Neural progenitor cell (in vitro differentiated cells): ENCODE measurements around the gene SLC44A1. TPM values are rescaled to one million over a fixed set of nuclear protein-coding genes. Genes with fewer than 3 reads are reported as not detected.
A peak's percentile ranks its signal among the peaks of the same experiment; 100 is the strongest.

Experiments
- DNase-seq: peaks from one replicate; pipeline ENCODE4 v3.0.0-alpha.2; 2016; ENCODE audit warnings: low spot score
- H2AFZ ChIP-seq: fragments of 200-600 bp; sonication (generic); replicated peaks from 2 replicates; pipeline ENCODE4 v1.6.1; 2016; ENCODE audit warnings: antibody characterized with exemption
- H3F3A ChIP-seq: fragments of 200-600 bp; sonication (generic); 2 replicates; pipeline ENCODE4 v1.6.1; 2016; ENCODE audit warnings: antibody characterized with exemption, low read depth
- H3K27ac ChIP-seq: fragments of 200-600 bp; sonication (generic); 2 replicates; pipeline ENCODE4 v1.5.1; 2016; ENCODE audit warnings: mild to moderate bottlenecking
- H3K27me3 ChIP-seq: fragments of 200-600 bp; sonication (generic); 2 replicates; pipeline ENCODE4 v1.6.1; 2016; ENCODE audit warnings: mild to moderate bottlenecking, moderate library complexity
- H3K36me3 ChIP-seq: fragments of 200-600 bp; sonication (generic); 2 replicates; pipeline ENCODE4 v1.5.1; 2016
- H3K4me1 ChIP-seq: fragments of 200-600 bp; sonication (generic); 2 replicates; pipeline ENCODE4 v1.6.1; 2016; ENCODE audit warnings: mixed run types
- H3K4me2 ChIP-seq: fragments of 200-600 bp; sonication (generic); 2 replicates; pipeline ENCODE4 v1.6.1; 2016
- H3K4me3 ChIP-seq: fragments of 200-600 bp; sonication (generic); 2 replicates; pipeline ENCODE4 v1.5.1; 2016
- H3K79me2 ChIP-seq: fragments of 200-600 bp; sonication (generic); 2 replicates; pipeline ENCODE4 v1.6.1; 2016; ENCODE audit warnings: low read depth
- H3K9ac ChIP-seq: fragments of 200-600 bp; sonication (generic); 2 replicates; pipeline ENCODE4 v1.6.1; 2016
- H3K9me3 ChIP-seq: fragments of 200-600 bp; sonication (generic); 2 replicates; pipeline ENCODE4 v1.5.1; 2016; ENCODE audit warnings: low read depth
- H4K20me1 ChIP-seq: fragments of 200-600 bp; sonication (generic); 2 replicates; pipeline ENCODE4 v1.6.1; 2016; ENCODE audit warnings: low read depth
- H3K27ac Mint-ChIP-seq: 3 replicates; pipeline ENCODE4 v1.8.0; 2021; ENCODE audit warnings: mixed read lengths
- H3K27me3 Mint-ChIP-seq: 2 replicates; pipeline ENCODE4 v1.8.0; 2022; ENCODE audit warnings: low read depth, mild to moderate bottlenecking, inconsistent platforms, moderate library complexity, mixed read lengths; ENCODE audit not compliant: insufficient read depth
- H3K36me3 Mint-ChIP-seq: 3 replicates; pipeline ENCODE4 v1.8.0; 2021; ENCODE audit warnings: mixed read lengths
- H3K4me1 Mint-ChIP-seq: 3 replicates; pipeline ENCODE4 v1.8.0; 2021; ENCODE audit warnings: mixed read lengths
- H3K4me3 Mint-ChIP-seq: 3 replicates; pipeline ENCODE4 v1.8.0; 2021; ENCODE audit warnings: mild to moderate bottlenecking, moderate library complexity, mixed read lengths
- H3K9me3 Mint-ChIP-seq: 3 replicates; pipeline ENCODE4 v1.8.0; 2020; ENCODE audit warnings: mixed read lengths
- CTCF ChIP-seq: fragments of 200-600 bp; sonication (generic); IDR thresholded peaks from 2 replicates; pipeline ENCODE4 v1.5.1; 2017; ENCODE audit warnings: antibody characterized with exemption, mild to moderate bottlenecking
- EZH2 ChIP-seq: fragments of 200-600 bp; sonication (generic); IDR thresholded peaks from 2 replicates; pipeline ENCODE4 v1.6.1; 2017; ENCODE audit warnings: antibody characterized with exemption, mild to moderate bottlenecking, moderate library complexity
- EZH2phosphoT487 ChIP-seq: fragments of 200-600 bp; sonication (generic); IDR thresholded peaks from 2 replicates; pipeline ENCODE4 v1.6.1; 2017; ENCODE audit warnings: antibody characterized with exemption
- total RNA-seq: library from RNA; depleted of rRNA; stranded (reverse); fragments of >200 nt; gene quantifications from 2 replicates; pipeline ENCODE4 v1.2.3, GENCODE V29; 2015; ENCODE audit warnings: low replicate concordance

The SLC44A1 gene
- total RNA-seq, 1 donor from 2014 or later, result 41.4 TPM

- H3K9me3 Mint-ChIP-seq, result peaks cover 3% of the 10 kb centered on the region
- H3K4me3 ChIP-seq, result no peak overlapping the region
- no peak overlapping the region for H3K4me3 Mint-ChIP-seq
- H3K36me3 ChIP-seq, result no peaks in the 10 kb centered on the region
- H3K9ac ChIP-seq, result no peak overlapping the region
- no peak overlapping the region for H3K27ac Mint-ChIP-seq
- no peak overlapping the region for H3K27ac ChIP-seq
- no peaks in the 10 kb centered on the region for H4K20me1 ChIP-seq
- no peaks in the 10 kb centered on the region for H3K79me2 ChIP-seq
- DNase-seq, result no peak
- H3K27me3 ChIP-seq, result no peaks in the 10 kb centered on the region
- peaks cover 5% of the 10 kb centered on the region for H3K4me1 ChIP-seq
- no peaks in the 10 kb centered on the region for H3K9me3 ChIP-seq
- TF ChIP-seq CTCF, result no peak
- H3K36me3 Mint-ChIP-seq, result no peaks in the 10 kb centered on the region
- H3K4me1 Mint-ChIP-seq, result peaks cover 11% of the 10 kb centered on the region
- no peaks in the 10 kb centered on the region for H3F3A ChIP-seq
- H3K27me3 Mint-ChIP-seq, result no peaks in the 10 kb centered on the region
- no peak overlapping the region for H2AFZ ChIP-seq
- H3K4me2 ChIP-seq, result no peak overlapping the region
These were observed 195.0 kb downstream of the SLC44A1 start for GRCh38 chr9:105439428-105439827.

GRCh38 chr9:105441616-105442160 is 197.2 kb downstream of the SLC44A1 start:
- no peak overlapping the region for H3K27ac Mint-ChIP-seq
- no peaks in the 10 kb centered on the region for H3K9me3 Mint-ChIP-seq
- no peak for TF ChIP-seq EZH2
- TF ChIP-seq CTCF, result no peak
- TF ChIP-seq EZH2phosphoT487, result no peak
- no peaks in the 10 kb centered on the region for H3K27me3 Mint-ChIP-seq
- Histone ChIP-seq H3K4me3 (no peak overlapping the region), H2AFZ (no peak overlapping the region), H3K9ac (no peak overlapping the region), H4K20me1 (no peaks in the 10 kb centered on the region), H3F3A (no peaks in the 10 kb centered on the region), H3K27ac (no peak overlapping the region), H3K4me2 (no peak overlapping the region), H3K4me1 (peaks cover 5% of the 10 kb centered on the region), H3K36me3 (no peaks in the 10 kb centered on the region), H3K79me2 (no peaks in the 10 kb centered on the region), H3K27me3 (no peaks in the 10 kb centered on the region), H3K9me3 (no peaks in the 10 kb centered on the region)
- H3K4me3 Mint-ChIP-seq, result no peak overlapping the region
- peaks cover 11% of the 10 kb centered on the region for H3K4me1 Mint-ChIP-seq
- no peak for DNase-seq
- no peaks in the 10 kb centered on the region for H3K36me3 Mint-ChIP-seq

GRCh38 chr9:105443121-105443520 is 198.7 kb downstream of the SLC44A1 start:
- no peaks in the 10 kb centered on the region for H3K36me3 Mint-ChIP-seq
- H3K79me2 ChIP-seq, result no peaks in the 10 kb centered on the region
- H3K9ac ChIP-seq, result no peak overlapping the region
- H2AFZ ChIP-seq, result no peak overlapping the region
- H3K4me3 ChIP-seq, result no peak overlapping the region
- H3K27me3 ChIP-seq, result no peaks in the 10 kb centered on the region
- DNase-seq, result no peak
- H3K9me3 Mint-ChIP-seq, result no peaks in the 10 kb centered on the region
- H3K4me1 Mint-ChIP-seq, result peaks cover 10% of the 10 kb centered on the region
- no peaks in the 10 kb centered on the region for H3K4me1 ChIP-seq
- TF ChIP-seq EZH2phosphoT487 (no peak), EZH2 (no peak), CTCF (no peak)
- H4K20me1 ChIP-seq, result no peaks in the 10 kb centered on the region
- no peaks in the 10 kb centered on the region for H3K36me3 ChIP-seq
- peak overlapping the region; percentile 54 for H3K27ac Mint-ChIP-seq
- H3K27me3 Mint-ChIP-seq, result no peaks in the 10 kb centered on the region
- H3K4me3 Mint-ChIP-seq, result no peak overlapping the region
- no peak overlapping the region for H3K4me2 ChIP-seq
- no peaks in the 10 kb centered on the region for H3K9me3 ChIP-seq
- H3F3A ChIP-seq, result peaks cover 7% of the 10 kb centered on the region
- H3K27ac ChIP-seq, result no peak overlapping the region
